Prostate gland (tissue), 2 donors: ENCODE data around the gene GRK3. TPM values are rescaled to one million over a fixed set of nuclear protein-coding genes. Genes with fewer than 3 reads are reported as not detected.

Source experiments
- DNase-seq: peaks from one replicate; pipeline ENCODE4 v3.0.0-alpha.2; 2019; ENCODE audit warnings: low spot score
- H3K27ac ChIP-seq, 2 donors: fragments of 200-600 bp; sonication (generic); 2 replicates each; pipeline ENCODE4 v1.5.1; 2017 to 2019
- H3K27me3 ChIP-seq: fragments of 200-600 bp; sonication (generic); replicated peaks from 2 replicates; pipeline ENCODE4 v1.5.1; 2019; ENCODE audit not compliant: insufficient read depth
- H3K36me3 ChIP-seq, 2 donors: fragments of 200-600 bp; sonication (generic); 1 replicate in 1 of 2; 2 replicates in 1 of 2; pipeline versions ENCODE4 v1.5.1 to v1.8.1; 2017 to 2019
- H3K4me1 ChIP-seq: fragments of 200-600 bp; sonication (generic); replicated peaks from 2 replicates; pipeline ENCODE4 v1.5.1; 2019
- H3K4me3 ChIP-seq, 2 donors: fragments of 200-600 bp; sonication (generic); 2 replicates each; pipeline ENCODE4 v1.5.1; 2017 to 2019
- H3K9me3 ChIP-seq: fragments of 200-600 bp; sonication (generic); 2 replicates; pipeline ENCODE4 v1.5.1; 2017
- POLR2A ChIP-seq: fragments of 450-650 bp; IDR thresholded peaks from one replicate; pipeline ENCODE4 v1.6.1; 2016; ENCODE audit warnings: antibody characterized with exemption, mild to moderate bottlenecking
- POLR2AphosphoS5 ChIP-seq: sonication (generic); formaldehyde crosslinking; IDR thresholded peaks from one replicate; pipeline ENCODE4 v1.6.1; 2017; ENCODE audit warnings: antibody characterized with exemption
- WGBS: methylation state at CpG from one replicate; pipeline ENCODE4 v1.1.5; 2018; 5-methylcytosine and 5-hydroxymethylcytosine counted together
- intact Hi-C: fragments of 100-400 bp; cut with DNase I; formaldehyde crosslinking; loops from one replicate; pipeline ENCODE4 v1.14.2; 2022
- total RNA-seq, 2 donors: library from RNA; depleted of rRNA; stranded (reverse); fragments of >200 nt; gene quantifications; one replicate each; pipeline ENCODE4 v1.1.0, GENCODE V29; 2016
- TF ChIP-seq, protein P1 (sequence below), 4 experiments: fragments of 200-600 bp in 2 of 4; fragments of 450-650 bp in 2 of 4; sonication (generic) in 2 of 4; IDR thresholded peaks; 1 replicate in 3 of 4; 2 replicates in 1 of 4; pipeline ENCODE4 v1.5.1; 2016 to 2019; ENCODE audit warnings: antibody characterized with exemption in 4 of 4, mild to moderate bottlenecking in 2 of 4, moderate library complexity in 2 of 4

The GRK3 gene
- total RNA-seq, 2 donors from 2014 or later = 10.2 to 16.9 TPM

DNA sequence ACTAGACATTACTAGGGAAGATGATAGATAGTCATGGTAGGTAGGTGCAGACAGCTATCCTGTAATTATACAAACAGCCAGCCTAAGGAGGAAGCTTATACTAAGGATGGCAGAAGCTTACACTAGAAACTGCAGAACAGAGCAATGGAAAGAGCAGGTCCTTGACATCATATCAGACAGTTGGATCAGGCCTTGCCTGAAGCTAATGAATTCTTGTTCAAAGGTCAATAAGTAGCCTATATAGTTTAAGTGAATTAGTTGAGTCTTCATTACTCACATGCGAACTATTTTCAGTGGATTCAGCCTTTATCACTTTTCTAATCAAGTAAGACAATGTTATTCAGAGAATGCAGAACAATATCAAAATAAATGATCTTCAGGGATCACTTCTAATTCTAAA, 22.3 kb upstream of the GRK3 start:
- TF ChIP-seq POLR2AphosphoS5 (no peak), POLR2A (no peak)
- TF ChIP-seq, protein P1, sequence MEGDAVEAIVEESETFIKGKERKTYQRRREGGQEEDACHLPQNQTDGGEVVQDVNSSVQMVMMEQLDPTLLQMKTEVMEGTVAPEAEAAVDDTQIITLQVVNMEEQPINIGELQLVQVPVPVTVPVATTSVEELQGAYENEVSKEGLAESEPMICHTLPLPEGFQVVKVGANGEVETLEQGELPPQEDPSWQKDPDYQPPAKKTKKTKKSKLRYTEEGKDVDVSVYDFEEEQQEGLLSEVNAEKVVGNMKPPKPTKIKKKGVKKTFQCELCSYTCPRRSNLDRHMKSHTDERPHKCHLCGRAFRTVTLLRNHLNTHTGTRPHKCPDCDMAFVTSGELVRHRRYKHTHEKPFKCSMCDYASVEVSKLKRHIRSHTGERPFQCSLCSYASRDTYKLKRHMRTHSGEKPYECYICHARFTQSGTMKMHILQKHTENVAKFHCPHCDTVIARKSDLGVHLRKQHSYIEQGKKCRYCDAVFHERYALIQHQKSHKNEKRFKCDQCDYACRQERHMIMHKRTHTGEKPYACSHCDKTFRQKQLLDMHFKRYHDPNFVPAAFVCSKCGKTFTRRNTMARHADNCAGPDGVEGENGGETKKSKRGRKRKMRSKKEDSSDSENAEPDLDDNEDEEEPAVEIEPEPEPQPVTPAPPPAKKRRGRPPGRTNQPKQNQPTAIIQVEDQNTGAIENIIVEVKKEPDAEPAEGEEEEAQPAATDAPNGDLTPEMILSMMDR (IDR thresholded peaks at IDR 0.05) = no peak
- no peak for DNase-seq
- WGBS = 92% methylated on average over 1 of the region's 1 CpG
- Histone ChIP-seq H3K4me3 (no peak overlapping the region), H3K9me3 (no peaks in the 10 kb centered on the region), H3K4me1 (peaks cover 14% of the 10 kb centered on the region), H3K27ac (no peak overlapping the region), H3K36me3 (no peaks in the 10 kb centered on the region), H3K27me3 (no peaks in the 10 kb centered on the region)
- intact Hi-C loops = loop anchor here (10.0 kb wide), 1 partner anchor 153 kb away; no protein-coding TSS in a partner anchor

DNA sequence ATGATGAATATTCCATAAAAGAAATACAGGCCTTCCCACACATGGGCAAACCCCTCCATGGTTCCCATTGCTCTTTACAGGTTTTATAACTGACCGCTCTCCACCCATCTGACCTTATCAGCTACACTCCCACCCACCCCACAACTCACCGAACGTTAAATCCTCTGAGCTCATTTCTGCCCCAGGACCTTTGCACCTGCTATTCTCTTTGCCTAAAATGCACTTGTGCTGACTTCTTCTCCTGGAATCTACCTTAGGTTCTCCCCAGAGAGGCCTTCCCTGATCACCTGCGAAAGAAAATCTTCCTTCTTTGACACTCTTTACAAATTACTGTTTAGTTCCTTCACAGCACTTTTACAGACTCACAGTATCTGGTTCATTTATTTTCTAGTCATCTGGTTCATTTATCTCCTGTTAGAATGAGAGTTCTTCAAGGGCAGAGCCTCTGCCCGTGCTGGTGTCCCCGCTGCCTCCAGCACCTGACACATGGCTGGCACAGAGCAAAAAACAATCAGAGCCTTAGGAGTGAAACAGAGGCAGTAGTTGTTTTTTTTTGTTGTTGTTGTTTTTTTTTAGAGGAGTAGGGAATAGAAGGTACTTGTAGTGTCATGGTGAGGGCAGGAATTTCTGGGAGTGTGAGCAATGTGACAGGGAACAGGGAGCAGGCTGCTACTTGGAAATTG, 21.6 kb upstream of the GRK3 start:
- H3K9me3 ChIP-seq = no peaks in the 10 kb centered on the region
- no peak overlapping the region for H3K27ac ChIP-seq
- H3K4me1 ChIP-seq = peaks cover 14% of the 10 kb centered on the region
- H3K4me3 ChIP-seq = no peak overlapping the region
- H3K36me3 ChIP-seq = no peaks in the 10 kb centered on the region
- intact Hi-C loops = loop anchor here (10.0 kb wide), 1 partner anchor 152 kb away; no protein-coding TSS in a partner anchor
- WGBS = 83% methylated on average over 6 of the region's 6 CpGs
- TF ChIP-seq, protein P1 (IDR thresholded peaks at IDR 0.05) = no peak
- TF ChIP-seq POLR2A (no peak), POLR2AphosphoS5 (no peak)
- H3K27me3 ChIP-seq = no peaks in the 10 kb centered on the region
- no peak for DNase-seq

DNA sequence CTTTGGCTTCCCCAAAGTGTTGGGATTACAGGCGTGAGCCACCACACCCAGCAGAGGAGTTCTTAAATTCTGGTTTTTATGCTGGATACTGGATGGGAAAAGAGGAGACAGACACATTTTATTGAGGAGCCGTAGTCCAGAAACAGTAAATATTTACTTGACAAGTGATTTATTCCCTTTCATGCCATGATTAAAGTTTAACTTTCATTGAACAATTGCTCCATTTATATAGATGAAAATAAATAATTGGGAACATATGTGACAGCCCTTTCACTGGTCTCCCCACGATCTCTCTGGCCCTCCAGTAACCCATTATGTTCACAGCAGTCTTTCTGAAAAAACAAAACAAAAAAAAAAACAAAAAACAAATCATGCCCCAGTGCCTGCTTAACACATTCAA, 19.3 kb upstream of the GRK3 start:
- TF ChIP-seq POLR2AphosphoS5 = peak; percentile 63
- TF ChIP-seq, protein P1 (IDR thresholded peaks at IDR 0.05) = no peak
- 30% methylated on average over 3 of the region's 3 CpGs for WGBS
- H3K27ac ChIP-seq = peak overlapping the region in 1 of 2 donors; percentile 59
- no peak overlapping the region for H3K4me3 ChIP-seq
- H3K27me3 ChIP-seq = no peaks in the 10 kb centered on the region
- intact Hi-C loops = loop anchor here (10.0 kb wide), 1 partner anchor 150 kb away; no protein-coding TSS in a partner anchor
- no peaks in the 10 kb centered on the region for H3K9me3 ChIP-seq
- no peaks in the 10 kb centered on the region for H3K36me3 ChIP-seq
- peaks cover 14% of the 10 kb centered on the region for H3K4me1 ChIP-seq
- DNase-seq = no peak

DNA sequence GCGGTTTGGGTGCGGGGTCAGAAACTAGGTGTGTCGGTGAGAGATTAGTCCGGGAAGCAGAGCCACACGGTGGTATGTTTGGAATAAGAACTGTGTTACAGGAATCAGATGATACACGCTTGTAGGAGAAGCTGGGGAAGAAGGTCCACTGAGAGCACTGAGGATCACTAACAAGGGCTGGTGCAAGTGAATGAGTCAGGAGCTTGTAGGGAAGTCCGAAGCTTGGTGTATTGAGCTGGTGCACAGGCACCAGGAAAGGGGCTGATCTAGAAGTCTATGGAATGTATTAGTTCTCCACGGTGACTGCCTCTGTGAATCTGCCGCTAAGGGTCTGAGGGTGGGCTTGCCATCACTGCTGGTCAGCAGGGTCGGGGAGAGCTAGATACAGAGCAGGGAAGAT, 18.8 kb upstream of the GRK3 start:
- intact Hi-C loops = loop anchor here (10.0 kb wide), 1 partner anchor 149 kb away; no protein-coding TSS in a partner anchor
- no peaks in the 10 kb centered on the region for H3K9me3 ChIP-seq
- no peaks in the 10 kb centered on the region for H3K36me3 ChIP-seq
- H3K27ac ChIP-seq = peak overlapping the region in 1 of 2 donors; percentile 47
- no peak overlapping the region for H3K4me3 ChIP-seq
- no peaks in the 10 kb centered on the region for H3K27me3 ChIP-seq
- TF ChIP-seq POLR2A = no peak
- no peak for TF ChIP-seq POLR2AphosphoS5
- TF ChIP-seq, protein P1 (IDR thresholded peaks at IDR 0.05) = no peak
- H3K4me1 ChIP-seq = peaks cover 14% of the 10 kb centered on the region
- no peak for DNase-seq
- 73% methylated on average over 10 of the region's 10 CpGs for WGBS

DNA sequence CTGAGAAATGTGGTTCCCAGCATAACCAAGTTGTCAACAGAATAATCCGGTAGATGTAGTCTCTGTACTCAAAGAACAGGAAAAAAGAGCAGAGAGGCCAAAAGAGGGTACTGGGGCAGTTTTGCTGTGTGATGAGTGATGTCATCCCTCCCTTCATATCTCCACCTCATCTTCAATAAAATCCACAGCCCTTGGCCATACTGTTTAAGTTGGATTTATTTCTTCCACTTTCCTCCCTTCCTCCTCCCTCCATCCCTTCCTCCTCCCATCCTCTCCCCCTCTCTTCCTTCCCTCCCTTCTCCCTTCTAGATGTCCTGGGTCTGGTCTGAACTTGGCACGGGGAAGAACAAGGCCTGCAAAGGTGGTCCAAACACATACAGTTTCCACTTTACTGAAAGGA, 18.2 kb upstream of the GRK3 start:
- H3K4me3 ChIP-seq = no peak overlapping the region
- H3K36me3 ChIP-seq = no peaks in the 10 kb centered on the region
- WGBS = 82% methylated on average over 2 of the region's 2 CpGs
- H3K9me3 ChIP-seq = no peaks in the 10 kb centered on the region
- TF ChIP-seq, protein P1 (IDR thresholded peaks at IDR 0.05) = no peak
- no peak for TF ChIP-seq POLR2AphosphoS5
- TF ChIP-seq POLR2A = no peak
- H3K4me1 ChIP-seq = peaks cover 12% of the 10 kb centered on the region
- H3K27ac ChIP-seq = peak overlapping the region in 1 of 2 donors; percentile 47
- intact Hi-C loops = loop anchor here (10.0 kb wide), 1 partner anchor 149 kb away; no protein-coding TSS in a partner anchor
- DNase-seq = no peak
- H3K27me3 ChIP-seq = no peaks in the 10 kb centered on the region
